K562 (cell line): ENCODE results near the gene REEP3. TPM values are rescaled to one million over a fixed set of nuclear protein-coding genes. Genes with fewer than 3 reads are reported as not detected.

Source experiments
- BHLHE40 ChIP-seq: IDR thresholded peaks from 2 replicates; pipeline ENCODE4 v1.6.1; 2011; ENCODE audit warnings: low read length, improper control_type of control experiment
- BRCA1 ChIP-seq, 2 experiments: fragments of 450-650 bp in 1 of 2; sonication (generic) in 1 of 2; formaldehyde crosslinking in 1 of 2; IDR thresholded peaks; 2 replicates each; pipeline versions ENCODE4 v1.5.0 to v1.6.1; 2017 to 2020; ENCODE audit warnings: mild to moderate bottlenecking in 1 of 2, missing genetic modification reagents in 1 of 2
- CHCHD3 ChIP-seq: fragments of 250-450 bp; sonication (Bioruptor Pico); IDR thresholded peaks from 2 replicates; pipeline ENCODE4 v2.1.2; 2022; ENCODE audit warnings: mild to moderate bottlenecking
- CHD4 ChIP-seq: fragments of 200-600 bp; sonication (generic); IDR thresholded peaks from 3 replicates; pipeline ENCODE4 v1.6.1; 2012; ENCODE audit warnings: low read depth, mild to moderate bottlenecking, mixed read lengths, low read length, inconsistent platforms; ENCODE audit not compliant: insufficient read depth, insufficient replicate concordance, poor library complexity, severe bottlenecking
- E2F5 ChIP-seq: sonication (generic); formaldehyde crosslinking; IDR thresholded peaks from 2 replicates; pipeline ENCODE4 v1.8.0; 2022; ENCODE audit warnings: mild to moderate bottlenecking, missing genetic modification reagents
- EZH2 ChIP-seq: IDR thresholded peaks from 2 replicates; pipeline ENCODE4 v1.6.1; 2012; ENCODE audit warnings: low read depth, mild to moderate bottlenecking, inconsistent platforms, low read length, borderline replicate concordance
- HNRNPUL1 ChIP-seq: fragments of 200-400 bp; formaldehyde crosslinking; IDR thresholded peaks from 2 replicates; pipeline ENCODE4 v1.6.1; 2017; ENCODE audit warnings: low read length
- IFI16 ChIP-seq: fragments of 250-450 bp; sonication (Bioruptor Pico); IDR thresholded peaks from 2 replicates; pipeline ENCODE4 v2.1.2; 2022; ENCODE audit warnings: mild to moderate bottlenecking, inconsistent platforms
- MECOM ChIP-seq: fragments of 250-450 bp; sonication (Bioruptor Pico); IDR thresholded peaks from 2 replicates; pipeline ENCODE4 v1.8.0; 2022; ENCODE audit warnings: inconsistent platforms
- MTF1 ChIP-seq: fragments of 250-450 bp; sonication (Bioruptor Pico); IDR thresholded peaks from 2 replicates; pipeline ENCODE4 v1.9.0; 2021; ENCODE audit warnings: moderate library complexity, mild to moderate bottlenecking, inconsistent platforms, borderline replicate concordance
- NR3C1 ChIP-seq: sonication (generic); formaldehyde crosslinking; IDR thresholded peaks from 2 replicates; pipeline ENCODE4 v1.8.1; 2022; ENCODE audit warnings: missing genetic modification reagents
- OTX1 ChIP-seq: fragments of 450-650 bp; formaldehyde crosslinking; IDR thresholded peaks from 2 replicates; pipeline ENCODE4 v1.4.0; 2022; ENCODE audit warnings: mild to moderate bottlenecking
- SAFB ChIP-seq: fragments of 200-400 bp; formaldehyde crosslinking; IDR thresholded peaks from 2 replicates; pipeline ENCODE4 v1.6.1; 2017; ENCODE audit warnings: low read depth, low read length, borderline replicate concordance
- ZNF184 ChIP-seq: sonication (generic); formaldehyde crosslinking; IDR thresholded peaks from 2 replicates; pipeline ENCODE4 v1.5.0; 2020; ENCODE audit warnings: missing genetic modification reagents
- ZNF253 ChIP-seq: fragments of 250-450 bp; sonication (Bioruptor Pico); conservative IDR thresholded peaks from 2 replicates; pipeline ENCODE4 v1.6.1; 2021; ENCODE audit warnings: mild to moderate bottlenecking
- ZNF57 ChIP-seq: fragments of 450-650 bp; formaldehyde crosslinking; IDR thresholded peaks from 2 replicates; pipeline ENCODE4 v1.4.0; 2020; ENCODE audit warnings: mild to moderate bottlenecking, moderate library complexity
- polyA plus RNA-seq, 8 experiments: library from polyadenylated mRNA; depleted of rRNA in 4 of 8; stranded (reverse) in 5 of 8; unstranded in 3 of 8; fragments of >200 nt; fragmentation: Nextera tagmentation in 2 of 8; fragmentation: Illumina TruSeq in 1 of 8; extraction: Ambion mirVana in 2 of 8; extraction: Trizol in 1 of 8; gene quantifications; 2 replicates each; pipeline versions ENCODE4 v1.2.1 to v1.2.3, GENCODE V29; 2011 to 2014; ENCODE audit warnings: inconsistent platforms in 1 of 8, missing spikeins in 1 of 8
- total RNA-seq, 7 experiments: library from RNA; depleted of rRNA in 6 of 7; stranded (reverse); fragments of >200 nt in 6 of 7; fragmentation: Illumina TruSeq in 2 of 7; extraction: Trizol in 2 of 7; gene quantifications; 2 replicates each; pipeline versions ENCODE4 v1.2.1 to v1.2.3, GENCODE V29; 2011 to 2021; ENCODE audit warnings: low replicate concordance in 1 of 7
- TF ChIP-seq, protein P1 (sequence below): sonication (generic); formaldehyde crosslinking; IDR thresholded peaks from 2 replicates; pipeline ENCODE4 v1.8.0; 2022; ENCODE audit warnings: mild to moderate bottlenecking, missing genetic modification reagents
- TF ChIP-seq, protein P2 (sequence below): fragments of 250-450 bp; sonication (Bioruptor Pico); IDR thresholded peaks from 2 replicates; pipeline ENCODE4 v1.4.0; 2020; ENCODE audit warnings: mild to moderate bottlenecking, moderate library complexity, borderline replicate concordance
- TF ChIP-seq, protein P3 (sequence below), 2 experiments: fragments of 450-650 bp; IDR thresholded peaks; 2 replicates each; pipeline ENCODE4 v1.6.1; 2016

REEP3 gene
- total and polyA plus RNA-seq, 9 of the 15 experiments (the other 6 are each of a cell fraction or from before 2014, with no cell fraction given) = 3.4 to 13.4 (median 9.2) TPM

DNA sequence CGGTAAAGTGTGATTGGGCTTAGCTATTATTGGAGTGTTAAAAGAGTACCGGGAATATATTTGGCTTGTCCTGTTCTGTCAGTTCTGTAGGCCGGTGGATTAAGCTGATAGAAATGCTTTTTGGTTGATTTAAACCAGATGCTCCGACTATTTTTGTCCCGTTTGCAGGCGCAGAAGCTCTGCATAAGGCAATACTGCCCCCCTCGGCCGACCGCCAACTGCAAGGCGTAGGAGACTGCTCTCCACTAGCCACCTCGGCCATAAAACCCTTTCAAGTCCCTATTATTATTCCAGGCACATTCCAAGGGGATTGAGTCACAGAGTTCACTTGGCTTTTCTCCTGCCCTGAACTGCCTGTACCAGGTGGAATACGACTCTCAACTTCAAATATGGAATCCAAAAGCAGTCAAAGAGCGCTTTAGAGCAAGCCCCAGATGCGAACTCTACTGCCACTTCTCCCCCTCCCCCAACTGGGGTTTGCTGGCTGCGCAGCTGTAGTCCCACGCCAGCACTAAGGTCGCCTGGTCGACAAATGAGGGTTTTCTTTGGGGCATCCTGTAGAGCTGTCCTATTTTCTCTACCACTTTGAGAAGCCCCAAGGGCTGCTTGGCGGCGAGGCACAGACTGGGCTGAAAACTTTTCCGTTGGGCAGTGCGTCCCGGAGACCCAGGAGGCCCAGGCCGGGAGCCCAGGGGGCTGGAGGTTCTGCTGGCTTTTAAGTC is 108.3 kb downstream of the REEP3 start (continued):
- TF ChIP-seq, protein P1, sequence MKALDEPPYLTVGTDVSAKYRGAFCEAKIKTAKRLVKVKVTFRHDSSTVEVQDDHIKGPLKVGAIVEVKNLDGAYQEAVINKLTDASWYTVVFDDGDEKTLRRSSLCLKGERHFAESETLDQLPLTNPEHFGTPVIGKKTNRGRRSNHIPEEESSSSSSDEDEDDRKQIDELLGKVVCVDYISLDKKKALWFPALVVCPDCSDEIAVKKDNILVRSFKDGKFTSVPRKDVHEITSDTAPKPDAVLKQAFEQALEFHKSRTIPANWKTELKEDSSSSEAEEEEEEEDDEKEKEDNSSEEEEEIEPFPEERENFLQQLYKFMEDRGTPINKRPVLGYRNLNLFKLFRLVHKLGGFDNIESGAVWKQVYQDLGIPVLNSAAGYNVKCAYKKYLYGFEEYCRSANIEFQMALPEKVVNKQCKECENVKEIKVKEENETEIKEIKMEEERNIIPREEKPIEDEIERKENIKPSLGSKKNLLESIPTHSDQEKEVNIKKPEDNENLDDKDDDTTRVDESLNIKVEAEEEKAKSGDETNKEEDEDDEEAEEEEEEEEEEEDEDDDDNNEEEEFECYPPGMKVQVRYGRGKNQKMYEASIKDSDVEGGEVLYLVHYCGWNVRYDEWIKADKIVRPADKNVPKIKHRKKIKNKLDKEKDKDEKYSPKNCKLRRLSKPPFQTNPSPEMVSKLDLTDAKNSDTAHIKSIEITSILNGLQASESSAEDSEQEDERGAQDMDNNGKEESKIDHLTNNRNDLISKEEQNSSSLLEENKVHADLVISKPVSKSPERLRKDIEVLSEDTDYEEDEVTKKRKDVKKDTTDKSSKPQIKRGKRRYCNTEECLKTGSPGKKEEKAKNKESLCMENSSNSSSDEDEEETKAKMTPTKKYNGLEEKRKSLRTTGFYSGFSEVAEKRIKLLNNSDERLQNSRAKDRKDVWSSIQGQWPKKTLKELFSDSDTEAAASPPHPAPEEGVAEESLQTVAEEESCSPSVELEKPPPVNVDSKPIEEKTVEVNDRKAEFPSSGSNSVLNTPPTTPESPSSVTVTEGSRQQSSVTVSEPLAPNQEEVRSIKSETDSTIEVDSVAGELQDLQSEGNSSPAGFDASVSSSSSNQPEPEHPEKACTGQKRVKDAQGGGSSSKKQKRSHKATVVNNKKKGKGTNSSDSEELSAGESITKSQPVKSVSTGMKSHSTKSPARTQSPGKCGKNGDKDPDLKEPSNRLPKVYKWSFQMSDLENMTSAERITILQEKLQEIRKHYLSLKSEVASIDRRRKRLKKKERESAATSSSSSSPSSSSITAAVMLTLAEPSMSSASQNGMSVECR (CRISPR knock-in tag) = 0 out of 2 replicates have a peak, but pooled peaks have one; percentile 30
- TF ChIP-seq, protein P2, sequence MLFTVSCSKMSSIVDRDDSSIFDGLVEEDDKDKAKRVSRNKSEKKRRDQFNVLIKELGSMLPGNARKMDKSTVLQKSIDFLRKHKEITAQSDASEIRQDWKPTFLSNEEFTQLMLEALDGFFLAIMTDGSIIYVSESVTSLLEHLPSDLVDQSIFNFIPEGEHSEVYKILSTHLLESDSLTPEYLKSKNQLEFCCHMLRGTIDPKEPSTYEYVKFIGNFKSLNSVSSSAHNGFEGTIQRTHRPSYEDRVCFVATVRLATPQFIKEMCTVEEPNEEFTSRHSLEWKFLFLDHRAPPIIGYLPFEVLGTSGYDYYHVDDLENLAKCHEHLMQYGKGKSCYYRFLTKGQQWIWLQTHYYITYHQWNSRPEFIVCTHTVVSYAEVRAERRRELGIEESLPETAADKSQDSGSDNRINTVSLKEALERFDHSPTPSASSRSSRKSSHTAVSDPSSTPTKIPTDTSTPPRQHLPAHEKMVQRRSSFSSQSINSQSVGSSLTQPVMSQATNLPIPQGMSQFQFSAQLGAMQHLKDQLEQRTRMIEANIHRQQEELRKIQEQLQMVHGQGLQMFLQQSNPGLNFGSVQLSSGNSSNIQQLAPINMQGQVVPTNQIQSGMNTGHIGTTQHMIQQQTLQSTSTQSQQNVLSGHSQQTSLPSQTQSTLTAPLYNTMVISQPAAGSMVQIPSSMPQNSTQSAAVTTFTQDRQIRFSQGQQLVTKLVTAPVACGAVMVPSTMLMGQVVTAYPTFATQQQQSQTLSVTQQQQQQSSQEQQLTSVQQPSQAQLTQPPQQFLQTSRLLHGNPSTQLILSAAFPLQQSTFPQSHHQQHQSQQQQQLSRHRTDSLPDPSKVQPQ (CRISPR knock-in tag) = no peak
- TF ChIP-seq NR3C1 (CRISPR knock-in tag) = no peak
- no peak for TF ChIP-seq ZNF57 (CRISPR knock-in tag)
- TF ChIP-seq CHCHD3 (CRISPR knock-in tag) = no peak
- TF ChIP-seq ZNF184 (CRISPR knock-in tag) = no peak
- no peak for TF ChIP-seq E2F5 (CRISPR knock-in tag)
- no peak for TF ChIP-seq SAFB
- no peak for TF ChIP-seq EZH2
- TF ChIP-seq BRCA1 (IDR thresholded peaks at IDR 0.05) = no peak
- TF ChIP-seq BRCA1 (CRISPR knock-in tag; IDR thresholded peaks at IDR 0.05) = no peak
- TF ChIP-seq BHLHE40 = no peak; the same call in 1 of the 2 replicates
- no peak for TF ChIP-seq ZNF253
- no peak for TF ChIP-seq IFI16 (CRISPR knock-in tag)
- TF ChIP-seq MTF1 = no peak
- no peak for TF ChIP-seq CHD4
- TF ChIP-seq, protein P3, sequence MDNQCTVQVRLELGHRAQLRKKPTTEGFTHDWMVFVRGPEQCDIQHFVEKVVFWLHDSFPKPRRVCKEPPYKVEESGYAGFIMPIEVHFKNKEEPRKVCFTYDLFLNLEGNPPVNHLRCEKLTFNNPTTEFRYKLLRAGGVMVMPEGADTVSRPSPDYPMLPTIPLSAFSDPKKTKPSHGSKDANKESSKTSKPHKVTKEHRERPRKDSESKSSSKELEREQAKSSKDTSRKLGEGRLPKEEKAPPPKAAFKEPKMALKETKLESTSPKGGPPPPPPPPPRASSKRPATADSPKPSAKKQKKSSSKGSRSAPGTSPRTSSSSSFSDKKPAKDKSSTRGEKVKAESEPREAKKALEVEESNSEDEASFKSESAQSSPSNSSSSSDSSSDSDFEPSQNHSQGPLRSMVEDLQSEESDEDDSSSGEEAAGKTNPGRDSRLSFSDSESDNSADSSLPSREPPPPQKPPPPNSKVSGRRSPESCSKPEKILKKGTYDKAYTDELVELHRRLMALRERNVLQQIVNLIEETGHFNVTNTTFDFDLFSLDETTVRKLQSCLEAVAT (IDR thresholded peaks at IDR 0.05) = peak in 1 of 2 experiments; percentile 11; a peak in 1 of 4 replicates
- no peak for TF ChIP-seq OTX1 (CRISPR knock-in tag)
- TF ChIP-seq MECOM = no peak
- no peak for TF ChIP-seq HNRNPUL1
